Measurements from ENCODE around the gene RAB3C. TPM values are rescaled to one million over a fixed set of nuclear protein-coding genes. Genes with fewer than 3 reads are reported as not detected.
"Not testable (repeated sequence)": the region's sequence is repeated elsewhere in the genome, so short reads cannot be mapped to it uniquely, and the experiment has no call there.

The RAB3C gene
- total RNA-seq: 1 to 10 TPM; 2.9 to 4.8 (median 3.1) TPM
- long read RNA-seq, donor 1, partial matches to known transcripts: 0 of 1 reads
- long read RNA-seq, donor 1, other reads (novel, unspliced or antisense): 1 of 1 reads
- long read RNA-seq, donor 2: 0 reads

GRCh38 chr5:58582803-58583491 is at the start of gene RAB3C:
RAB3C (plus strand) TSS chr5:58583075; CDS start chr5:58583209, 134 bp downstream.
- ATAC-seq (peak; percentile 100), DNase-seq (peak; percentile 91 to 94 (median 92))
- Histone ChIP-seq H3K36me3 (ENCODE audit: low read depth) (no peaks in the 10 kb centered on the region), H3K4me1 (ENCODE audit: low read depth) (no peaks in the 10 kb centered on the region), H3K4me3 (no peak within 1 kb of the TSS), H3K9me3 (no peaks in the 10 kb centered on the region)
- intact Hi-C loops (cut with DNase I, micrococcal nuclease): no loop called here
- no peak for TF ChIP-seq CTCF (IDR thresholded peaks at IDR 0.05)

- H3K4me3 ChIP-seq; H3K4me1 ChIP-seq (ENCODE audit: low read depth); DNase-seq; intact Hi-C loops (cut with DNase I, micrococcal nuclease); H3K9me3 ChIP-seq; ATAC-seq; H3K36me3 ChIP-seq (ENCODE audit: low read depth): not testable (repeated sequence)
Measured at GRCh38 chr5:58541935-58542334, 40.9 kb upstream of the RAB3C start.

- Histone ChIP-seq H3K36me3 (ENCODE audit: low read depth) (no peaks in the 10 kb centered on the region), H3K9me3 (no peaks in the 10 kb centered on the region), H3K4me1 (ENCODE audit: low read depth) (no peaks in the 10 kb centered on the region), H3K4me3 (no peak overlapping the region)
- intact Hi-C loops (cut with DNase I, micrococcal nuclease): no loop called here
- no peak for TF ChIP-seq CTCF (IDR thresholded peaks at IDR 0.05)
- DNase-seq (no peak), ATAC-seq (no peak)
Measured at GRCh38 chr5:58542709-58543108, 40.2 kb upstream of the RAB3C start.

GRCh38 chr5:58543723-58544122 is 39.2 kb upstream of the RAB3C start:
- H3K36me3 ChIP-seq (ENCODE audit: low read depth): no peaks in the 10 kb centered on the region
- DNase-seq (no peak), ATAC-seq (no peak)
- TF ChIP-seq CTCF (IDR thresholded peaks at IDR 0.05): no peak
- intact Hi-C loops (cut with DNase I, micrococcal nuclease): no loop called here
- H3K4me1 ChIP-seq (ENCODE audit: low read depth): no peaks in the 10 kb centered on the region
- H3K9me3 ChIP-seq: no peaks in the 10 kb centered on the region
- H3K4me3 ChIP-seq: no peak overlapping the region

- TF ChIP-seq CTCF (IDR thresholded peaks at IDR 0.05): no peak
- Histone ChIP-seq H3K4me1 (ENCODE audit: low read depth) (no peaks in the 10 kb centered on the region), H3K36me3 (ENCODE audit: low read depth) (no peaks in the 10 kb centered on the region), H3K9me3 (no peaks in the 10 kb centered on the region), H3K4me3 (no peak overlapping the region)
- DNase-seq (no peak), ATAC-seq (no peak)
- intact Hi-C loops (cut with DNase I, micrococcal nuclease): no loop called here
Measured at GRCh38 chr5:58544195-58544594, 38.7 kb upstream of the RAB3C start.

GRCh38 chr5:58544926-58545325 is 37.9 kb upstream of the RAB3C start:
- Histone ChIP-seq H3K36me3 (ENCODE audit: low read depth) (no peaks in the 10 kb centered on the region), H3K4me1 (ENCODE audit: low read depth) (no peaks in the 10 kb centered on the region), H3K9me3 (no peaks in the 10 kb centered on the region), H3K4me3 (no peak overlapping the region)
- no peak for ATAC-seq
- intact Hi-C loops (cut with DNase I, micrococcal nuclease): no loop called here
- TF ChIP-seq CTCF (IDR thresholded peaks at IDR 0.05): no peak
- DNase-seq: no peak

All from mucosa of descending colon (tissue), 3 donors.